ENCODE results near the gene PTPN7. TPM values are rescaled to one million over a fixed set of nuclear protein-coding genes. Genes with fewer than 3 reads are reported as not detected.

PTPN7 gene
- total and polyA plus RNA-seq, 10 of the 15 experiments (the other 5 are each of a cell fraction or from before 2014, with no cell fraction given) = 7.9 to 117 (median 102) TPM

DNA sequence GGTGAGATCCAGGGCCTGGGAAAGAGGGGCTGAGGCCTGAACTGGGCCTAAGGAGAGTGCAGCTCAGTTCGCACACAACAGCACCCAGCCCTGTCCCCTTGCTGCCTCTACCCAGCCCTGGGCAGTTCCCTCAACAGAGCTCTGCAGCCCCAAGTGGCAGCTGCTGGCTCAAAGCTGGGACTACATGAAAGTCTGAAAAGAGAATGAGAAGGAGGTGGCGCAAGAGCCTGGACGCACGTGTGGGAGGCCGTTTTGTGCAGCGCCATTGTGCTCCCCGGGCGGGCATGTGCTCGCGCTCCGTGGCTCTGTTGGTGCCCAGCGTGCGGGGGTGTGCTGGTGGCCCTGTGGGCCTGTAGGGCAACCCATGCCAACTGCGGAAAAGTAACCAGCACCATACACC is 27.4 kb downstream of the PTPN7 start:
- DNase-seq (ENCODE audit: low read depth, low spot score) = no peak
- in situ Hi-C loops (cut with MboI) = no loop called here
- BruUV-seq (replicated peaks) = no TSS peak

DNA sequence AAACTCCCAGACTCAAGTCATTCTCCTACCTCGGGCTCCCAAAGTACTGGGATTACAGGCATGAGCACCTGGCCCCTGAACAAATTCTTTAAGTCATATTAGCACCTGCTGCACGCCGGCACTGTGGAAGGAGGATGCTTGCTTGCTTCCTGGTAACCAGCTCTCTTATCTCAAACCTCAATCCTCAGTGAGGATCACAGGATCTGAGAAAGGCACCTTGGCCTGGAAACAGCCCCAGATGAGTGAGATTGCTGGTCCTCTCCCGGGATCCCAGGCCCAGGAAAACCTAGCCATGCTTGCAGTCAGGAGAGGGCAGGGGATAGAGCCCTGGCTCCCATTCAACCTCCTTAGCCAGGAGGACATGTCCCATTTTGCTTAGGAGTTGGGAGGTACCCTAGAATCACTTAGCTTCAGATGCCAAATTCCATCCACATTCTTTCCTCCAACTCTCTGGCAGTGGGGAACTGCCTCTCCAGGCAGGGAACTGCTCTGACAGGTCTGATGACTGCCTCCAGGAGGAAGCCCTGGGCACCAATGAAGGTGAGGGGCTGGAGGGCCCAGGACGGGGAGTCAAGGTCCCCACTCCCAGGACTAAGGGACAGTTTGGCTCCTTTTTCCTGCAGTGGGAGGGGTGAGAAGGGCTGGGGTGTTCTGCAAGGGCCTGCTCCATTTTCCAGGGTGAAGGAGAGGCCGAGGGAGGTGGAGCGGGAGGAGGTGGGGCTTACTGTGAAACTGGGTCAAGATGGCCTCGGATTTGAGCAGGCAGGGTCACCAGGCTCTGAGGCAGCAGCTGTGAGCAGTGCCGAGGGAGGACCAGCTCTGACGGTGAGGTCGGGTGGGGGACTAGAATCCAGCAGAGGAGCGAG is 28.2 kb downstream of the PTPN7 start:
- H3K27me3 ChIP-seq (replicated peaks in 1 of 2; ENCODE audit: control insufficient read depth in 2 of 2, insufficient read depth in 2 of 2, low read length in 1 of 2) = no peaks in the 10 kb centered on the region
- H2AFZ ChIP-seq (ENCODE audit: control insufficient read depth, low read depth, low read length) = no peak overlapping the region
- H3K27ac ChIP-seq (ENCODE audit: control insufficient read depth, insufficient read depth) = no peak overlapping the region
- RAD21 ChIA-PET (ENCODE audit: unreplicated experiment) = interaction anchor here (1.2 to 1.4 kb wide), 2 partner anchors 133 to 235 kb away, joined by 3 read pairs; no protein-coding TSS in a partner anchor
- WGBS (ENCODE audit: insufficient coverage, insufficient replicate concordance, low lambda C conversion rate, missing lambda C conversion rate) = 81% methylated on average over 10 of the region's 12 CpGs
- peaks cover 3% of the 10 kb centered on the region; the same call in 1 of the 2 replicates for H4K20me1 ChIP-seq (ENCODE audit: control insufficient read depth, insufficient read depth)
- FAIRE-seq = no peak
- no peak for ATAC-seq
- TF ChIP-seq SMARCA5 (IDR thresholded peaks at IDR 0.05) (no peak), POLR2A (IDR thresholded peaks at IDR 0.05; ENCODE audit: low read depth, low read length) (peak; percentile 18), CREB1 (IDR thresholded peaks at IDR 0.05; ENCODE audit: low read depth) (no peak)
- H3K4me3 ChIP-seq = no peak overlapping the region
- SMC1A ChIA-PET (ENCODE audit: uncharacterized antibody, unreplicated experiment) = interaction anchor here (0.5 to 0.7 kb wide), 2 partner anchors 239 to 587 kb away, joined by 3 to 5 read pairs; no protein-coding TSS in a partner anchor
- H3K4me1 ChIP-seq (ENCODE audit: control insufficient read depth, insufficient read depth, low read length) = no peaks in the 10 kb centered on the region
- CTCF ChIA-PET = interaction anchor here (0.7 to 4.2 kb wide), 6 partner anchors 12 to 423 kb away, joined by 3 to 28 read pairs (median 4); no protein-coding TSS in a partner anchor
- BruUV-seq (replicated peaks) = no TSS peak
- no peak for DNase-seq (ENCODE audit: low read depth, low spot score)
- peaks cover 7 to 21% of the 10 kb centered on the region in 2 experiments for H3K36me3 ChIP-seq (ENCODE audit: control insufficient read depth in 2 of 2, insufficient read depth in 2 of 2, low read length in 1 of 2)
- POLR2A ChIA-PET = interaction anchor here (0.5 kb wide), 1 partner anchor 121 kb away, joined by 4 read pairs; no protein-coding TSS in a partner anchor
- no peaks in the 10 kb centered on the region for H3K79me2 ChIP-seq (ENCODE audit: control insufficient read depth, insufficient read depth, low read length)
- H3K9me3 ChIP-seq (replicated peaks; ENCODE audit: control insufficient read depth, insufficient read depth, low read length) = no peaks in the 10 kb centered on the region
- H3K4me2 ChIP-seq (ENCODE audit: control insufficient read depth, insufficient read depth) = no peak overlapping the region
- no peak overlapping the region for H3K9ac ChIP-seq (ENCODE audit: control insufficient read depth, insufficient read depth, low read length)
- in situ Hi-C loops (cut with MboI) = no loop called here
- intact Hi-C loops (cut with micrococcal nuclease; ENCODE audit: unreplicated experiment) = no loop called here

More for the DNA sequence above, 27.4 kb downstream of the PTPN7 start:
- no peak overlapping the region for H3K4me3 ChIP-seq
- H3K27ac ChIP-seq (ENCODE audit: control insufficient read depth, insufficient read depth) = no peak overlapping the region
- no peak for ATAC-seq
- H3K79me2 ChIP-seq (ENCODE audit: control insufficient read depth, insufficient read depth, low read length) = no peaks in the 10 kb centered on the region
- intact Hi-C loops (cut with micrococcal nuclease; ENCODE audit: unreplicated experiment) = no loop called here
- no peak for TF ChIP-seq MYC (IDR thresholded peaks at IDR 0.05; ENCODE audit: insufficient read depth, insufficient read length, insufficient replicate concordance, low read length, severe bottlenecking)
- TF ChIP-seq NFYA (IDR thresholded peaks at IDR 0.05; ENCODE audit: borderline replicate concordance, low read depth, low read length) = no peak
- no peak for TF ChIP-seq ZNF207 (IDR thresholded peaks at IDR 0.05; ENCODE audit: borderline replicate concordance)
- no peak for TF ChIP-seq JUND (IDR thresholded peaks at IDR 0.05; ENCODE audit: low read depth, low read length)
- no peak for TF ChIP-seq BRCA1 (IDR thresholded peaks at IDR 0.05; ENCODE audit: low read depth, low read length)
- no peak for TF ChIP-seq CHD1 (IDR thresholded peaks at IDR 0.05; ENCODE audit: low read depth, low read length)
- no peak for TF ChIP-seq NFIC (IDR thresholded peaks at IDR 0.05; ENCODE audit: low read depth, low read length)
- no peak for TF ChIP-seq ASH2L (IDR thresholded peaks at IDR 0.05; ENCODE audit: borderline replicate concordance, low read depth)
- no peak for TF ChIP-seq EGR1 (IDR thresholded peaks at IDR 0.05; ENCODE audit: borderline replicate concordance in 1 of 2, low read depth in 2 of 2, low read length in 2 of 2)
- ChIA-PET SMC1A (ENCODE audit: uncharacterized antibody, unreplicated experiment) (interaction anchor here (0.5 to 0.7 kb wide), 2 partner anchors 132 to 587 kb away, joined by 3 to 5 read pairs; no protein-coding TSS in a partner anchor), CTCF (interaction anchor here (4.2 kb wide), 2 partner anchors 14 to 133 kb away, joined by 28 to 48 read pairs; no protein-coding TSS in a partner anchor), POLR2A (interaction anchor here (0.7 kb wide), 1 partner anchor 165 kb away, joined by 3 read pairs; no protein-coding TSS in a partner anchor), RAD21 (ENCODE audit: unreplicated experiment) (interaction anchor here (1.4 kb wide), 1 partner anchor 235 kb away, joined by 3 read pairs; no protein-coding TSS in a partner anchor)
- peaks cover 7 to 21% of the 10 kb centered on the region in 2 experiments for H3K36me3 ChIP-seq (ENCODE audit: control insufficient read depth in 2 of 2, insufficient read depth in 2 of 2, low read length in 1 of 2)
- peaks cover 3% of the 10 kb centered on the region; the same call in 1 of the 2 replicates for H4K20me1 ChIP-seq (ENCODE audit: control insufficient read depth, insufficient read depth)
- H3K9me3 ChIP-seq (replicated peaks; ENCODE audit: control insufficient read depth, insufficient read depth, low read length) = no peaks in the 10 kb centered on the region
- no peak overlapping the region for H3K9ac ChIP-seq (ENCODE audit: control insufficient read depth, insufficient read depth, low read length)
- H2AFZ ChIP-seq (ENCODE audit: control insufficient read depth, low read depth, low read length) = no peak overlapping the region
- no peaks in the 10 kb centered on the region for H3K4me1 ChIP-seq (ENCODE audit: control insufficient read depth, insufficient read depth, low read length)
- H3K27me3 ChIP-seq (replicated peaks in 1 of 2; ENCODE audit: control insufficient read depth in 2 of 2, insufficient read depth in 2 of 2, low read length in 1 of 2) = no peaks in the 10 kb centered on the region
- WGBS (ENCODE audit: insufficient coverage, insufficient replicate concordance, low lambda C conversion rate, missing lambda C conversion rate) = 89% methylated on average over 14 of the region's 14 CpGs
- no peak overlapping the region for H3K4me2 ChIP-seq (ENCODE audit: control insufficient read depth, insufficient read depth)
- FAIRE-seq = no peak
